T-cell (primary cell): ENCODE data around the gene NTN5. TPM values are rescaled to one million over a fixed set of nuclear protein-coding genes. Genes with fewer than 3 reads are reported as not detected.

Experiments used
- ATAC-seq, 4 experiments: fragments of 200-7000 bp in 3 of 4; fragments of 150-1000 bp in 1 of 4; cut with Tn5 transposase; replicated peaks in 1 of 4; 1 replicate in 3 of 4; 2 replicates in 1 of 4; pipeline ENCODE4 v1.10.0; 2021; ENCODE audit warnings: moderate library complexity in 3 of 4, mild to moderate bottlenecking in 2 of 4, moderate number of reproducible peaks in 1 of 4
- CTCF ChIA-PET, 2 donors: fragments of 300-600 bp; sonication (Branson Sonifier 250); formaldehyde crosslinking; loops; one replicate each; lab custom pipeline; 2022; ENCODE audit warnings: antibody characterized with exemption in 2 of 2; lab: Charles Lee
- POLR2A ChIA-PET, 2 donors: fragments of 300-600 bp; sonication (Branson Sonifier 250); formaldehyde crosslinking; loops; one replicate each; lab custom pipeline; 2022; ENCODE audit warnings: antibody characterized with exemption in 2 of 2; lab: Charles Lee
- DNase-seq, 35 experiments: peaks; one replicate each; pipeline versions ENCODE4 v3.0.0 to v3.0.0-alpha.2; 2013 to 2023
- H3K27ac ChIP-seq: one replicate; pipeline ENCODE4 v1.5.1; 2013; ENCODE audit warnings: low read length
- H3K27me3 ChIP-seq, 2 experiments: replicated peaks in 1 of 2; 1 replicate in 1 of 2; 2 replicates in 1 of 2; pipeline versions ENCODE4 v1.6.1 to v1.7.0; 2013; ENCODE audit warnings: low read length in 1 of 2, mixed read lengths in 1 of 2; ENCODE audit not compliant: control insufficient read depth in 2 of 2, insufficient read depth in 2 of 2; ENCODE audit errors: extremely low read depth in 1 of 2
- H3K36me3 ChIP-seq, 2 donors: 1 replicate in 1 of 2; 2 replicates in 1 of 2; pipeline versions ENCODE4 v1.6.1 to v1.7.0; 2013; ENCODE audit warnings: low read length in 1 of 2; ENCODE audit not compliant: control insufficient read depth in 2 of 2, insufficient read depth in 1 of 2; ENCODE audit errors: extremely low read depth in 1 of 2
- H3K4me1 ChIP-seq, 2 experiments: 1 replicate in 1 of 2; 2 replicates in 1 of 2; pipeline versions ENCODE4 v1.6.1 to v1.7.0; 2013; ENCODE audit warnings: low read length in 2 of 2, mixed read lengths in 1 of 2; ENCODE audit not compliant: insufficient read depth in 2 of 2, control insufficient read depth in 1 of 2; ENCODE audit errors: extremely low read depth in 1 of 2
- H3K4me3 ChIP-seq, 2 donors: 1 replicate in 1 of 2; 2 replicates in 1 of 2; pipeline versions ENCODE4 v1.5.1 to v1.7.0; 2013; ENCODE audit warnings: mild to moderate bottlenecking in 2 of 2, low read length in 1 of 2, moderate library complexity in 1 of 2; ENCODE audit not compliant: control insufficient read depth in 1 of 2; ENCODE audit errors: extremely low read depth in 1 of 2
- H3K9me3 ChIP-seq: 2 replicates; pipeline ENCODE4 v1.7.0; 2013
- H3K27ac Mint-ChIP-seq, 2 donors: one replicate each; pipeline ENCODE4 v1.8.0; 2020 to 2021; ENCODE audit warnings: mild to moderate bottlenecking in 2 of 2, mixed read lengths in 2 of 2
- H3K27me3 Mint-ChIP-seq, 2 donors: one replicate each; pipeline ENCODE4 v1.8.0; 2021 to 2022; ENCODE audit warnings: mixed read lengths in 2 of 2
- H3K36me3 Mint-ChIP-seq: one replicate; pipeline ENCODE4 v1.8.0; 2021; ENCODE audit warnings: mixed read lengths
- H3K4me1 Mint-ChIP-seq, 3 donors: one replicate each; pipeline ENCODE4 v1.8.0; 2020 to 2022; ENCODE audit warnings: mixed read lengths in 3 of 3, mild to moderate bottlenecking in 1 of 3
- H3K4me3 Mint-ChIP-seq, 3 donors: one replicate each; pipeline ENCODE4 v1.8.0; 2020 to 2022; ENCODE audit warnings: mild to moderate bottlenecking in 3 of 3, mixed read lengths in 3 of 3, moderate library complexity in 3 of 3
- H3K9me3 Mint-ChIP-seq, 3 donors: one replicate each; pipeline ENCODE4 v1.8.0; 2020 to 2022; ENCODE audit warnings: mixed read lengths in 3 of 3
- WGBS: methylation state at CpG from one replicate; pipeline ENCODE4 v1.1.5; 2013; ENCODE audit warnings: missing lambda C conversion rate; ENCODE audit not compliant: insufficient coverage; 5-methylcytosine and 5-hydroxymethylcytosine counted together
- total RNA-seq, 35 experiments: library from RNA in 6 of 35; stranded (reverse) in 6 of 35; fragments of 120-200 nt in 1 of 35; gene quantifications; one replicate each; pipeline versions ENCODE4 v1.2.1 to v1.2.4 and lab custom pipeline; 2013 to 2026

NTN5 gene
- total RNA-seq, 5 donors from 2014 or later (not counting 1 experiment from before 2014, with no cell fraction given) = 2.2 to 4.2 (median 3.5) TPM

- peaks cover 39 to 52% (median 46%) of the 10 kb centered on the region in 3 donors for H3K4me1 Mint-ChIP-seq
- 1% methylated on average over 6 of the region's 6 CpGs for WGBS
Observed at GRCh38 chr19:48645620-48646000, 27.2 kb downstream of the NTN5 start.

GRCh38 chr19:48644839-48645619 is 27.8 kb downstream of the NTN5 start:
- peaks cover 40 to 52% (median 47%) of the 10 kb centered on the region in 3 donors for H3K4me1 Mint-ChIP-seq
- H3K4me3 ChIP-seq = peak overlapping the region; percentile 59 to 71

More at GRCh38 chr19:48645620-48646000, 27.2 kb downstream of the NTN5 start:
- Mint-ChIP-seq H3K27ac (peak overlapping the region; percentile 91 to 92), H3K27me3 (no peaks in the 10 kb centered on the region), H3K9me3 (no peaks in the 10 kb centered on the region), H3K4me3 (peak overlapping the region; percentile 80 to 99 (median 90)), H3K36me3 (no peaks in the 10 kb centered on the region)
- Histone ChIP-seq H3K36me3 (no peaks in the 10 kb centered on the region), H3K27me3 (no peaks in the 10 kb centered on the region), H3K4me1 (peaks cover 5 to 58% of the 10 kb centered on the region in 2 experiments), H3K4me3 (peak overlapping the region; percentile 59 to 71), H3K9me3 (no peaks in the 10 kb centered on the region), H3K27ac (peak overlapping the region; percentile 77)
- ChIA-PET CTCF (interaction anchor here in 1 of 2 donors (0.6 to 1.9 kb wide), 4 partner anchors 29 to 312 kb away, joined by 3 to 8 read pairs (median 5); no protein-coding TSS in a partner anchor), POLR2A (interaction anchor here in 1 of 2 donors (0.5 kb wide), 1 partner anchor 198 kb away, joined by 5 read pairs; no protein-coding TSS in a partner anchor)
- DNase-seq (peak in 2 of 35 experiments; percentile 24 to 31), ATAC-seq (no peak)

DNA sequence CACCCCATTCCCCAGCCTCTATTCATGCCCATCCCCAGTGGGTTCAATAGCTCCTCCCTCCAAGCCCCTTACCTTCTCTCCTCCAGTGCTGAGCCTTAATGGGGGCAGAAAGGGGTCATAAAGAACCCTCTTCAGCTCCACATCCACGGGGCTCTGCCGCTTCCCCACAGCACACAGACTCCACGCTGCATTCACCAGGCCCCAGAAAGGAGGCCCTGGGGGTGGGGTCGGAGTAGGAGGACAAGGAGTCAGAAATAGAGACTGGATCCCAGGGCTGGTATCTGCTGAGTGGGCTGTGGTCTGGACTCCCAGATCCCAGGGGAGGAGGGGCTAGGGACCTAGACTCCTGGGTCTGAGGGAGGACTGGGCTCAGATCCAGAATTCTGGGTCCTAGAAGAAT is 28.5 kb downstream of the NTN5 start:
- no peaks in the 10 kb centered on the region for H3K36me3 ChIP-seq
- peak overlapping the region; percentile 77 for H3K27ac ChIP-seq
- Mint-ChIP-seq H3K4me1 (peaks cover 39 to 48% (median 47%) of the 10 kb centered on the region in 3 donors), H3K9me3 (no peaks in the 10 kb centered on the region), H3K36me3 (no peaks in the 10 kb centered on the region), H3K4me3 (peak overlapping the region in 2 of 3 donors; percentile 80 to 99), H3K27me3 (no peaks in the 10 kb centered on the region), H3K27ac (peak overlapping the region in 1 of 2 donors; percentile 92)
- no peak for ATAC-seq
- no peaks in the 10 kb centered on the region for H3K27me3 ChIP-seq
- H3K4me3 ChIP-seq = no peak overlapping the region
- no peaks in the 10 kb centered on the region for H3K9me3 ChIP-seq
- POLR2A ChIA-PET = interaction anchor here in 1 of 2 donors (0.5 kb wide), 1 partner anchor 349 kb away, joined by 3 read pairs; the partner anchor contains the start of gene RUVBL2
- H3K4me1 ChIP-seq = peaks cover 3 to 57% of the 10 kb centered on the region in 2 experiments
- WGBS = no CpG with 5 or more reads among the region's 4 CpGs
- CTCF ChIA-PET = interaction anchor here in 1 of 2 donors (0.7 kb wide), 1 partner anchor 814 kb away, joined by 3 read pairs; no protein-coding TSS in a partner anchor
- no peak for DNase-seq

More at GRCh38 chr19:48644839-48645619, 27.8 kb downstream of the NTN5 start:
- ATAC-seq (peak; percentile 61 to 65 (median 64)), DNase-seq (peak; percentile 54 to 87 (median 70))
- no peaks in the 10 kb centered on the region for H3K9me3 ChIP-seq
- H3K36me3 Mint-ChIP-seq = no peaks in the 10 kb centered on the region
- H3K4me1 ChIP-seq = peaks cover 5 to 55% of the 10 kb centered on the region in 2 experiments
- ChIA-PET CTCF (interaction anchor here in 1 of 2 donors (0.7 to 1.9 kb wide), 4 partner anchors 30 to 813 kb away, joined by 3 to 8 read pairs (median 5); no protein-coding TSS in a partner anchor), POLR2A (interaction anchor here in 1 of 2 donors (0.5 kb wide), 2 partner anchors 198 to 349 kb away, joined by 3 to 5 read pairs; partner anchors contain the start of gene RUVBL2)
- peak overlapping the region; percentile 91 to 92 for H3K27ac Mint-ChIP-seq
- no peaks in the 10 kb centered on the region for H3K36me3 ChIP-seq
- WGBS = 4% methylated on average over 15 of the region's 25 CpGs
- H3K27me3 ChIP-seq = no peaks in the 10 kb centered on the region
- H3K4me3 Mint-ChIP-seq = peak overlapping the region; percentile 80 to 99 (median 90)
- peak overlapping the region; percentile 77 for H3K27ac ChIP-seq
- no peaks in the 10 kb centered on the region for H3K9me3 Mint-ChIP-seq
- H3K27me3 Mint-ChIP-seq = no peaks in the 10 kb centered on the region

DNA sequence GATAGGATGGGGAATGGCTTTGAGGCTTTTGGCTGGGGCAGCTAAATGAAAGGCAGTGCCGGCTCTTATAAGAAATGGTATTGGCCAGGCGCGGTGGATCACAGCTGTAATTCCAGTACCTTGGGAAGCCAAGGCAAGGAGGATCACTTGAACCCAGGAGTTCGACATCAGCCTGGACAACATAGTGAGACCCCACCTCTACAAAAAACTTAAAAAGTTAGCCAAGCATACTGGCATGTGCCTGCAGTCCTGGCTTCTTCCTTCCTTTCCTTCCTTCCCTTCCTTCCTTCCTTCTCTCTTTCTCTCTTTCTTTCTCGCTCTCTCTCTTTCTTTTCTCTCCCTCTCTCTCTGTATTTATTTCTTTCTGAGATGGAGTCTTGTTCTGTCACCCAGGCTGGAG is 30.0 kb downstream of the NTN5 start:
- Histone ChIP-seq H3K27ac (no peak overlapping the region), H3K9me3 (no peaks in the 10 kb centered on the region), H3K4me3 (no peak overlapping the region), H3K27me3 (peaks cover 0 to 4% of the 10 kb centered on the region in 2 experiments), H3K36me3 (no peaks in the 10 kb centered on the region), H3K4me1 (peaks cover 5 to 58% of the 10 kb centered on the region in 2 experiments)
- Mint-ChIP-seq H3K27ac (peak overlapping the region in 1 of 2 donors; percentile 1), H3K27me3 (no peaks in the 10 kb centered on the region), H3K4me3 (no peak overlapping the region), H3K4me1 (peaks cover 42 to 51% (median 49%) of the 10 kb centered on the region in 3 donors), H3K36me3 (no peaks in the 10 kb centered on the region), H3K9me3 (no peaks in the 10 kb centered on the region)
- no peak for DNase-seq
- ChIA-PET CTCF (no interaction called here), POLR2A (interaction anchor here in 1 of 2 donors (0.6 kb wide), 1 partner anchor 232 kb away, joined by 5 read pairs; no protein-coding TSS in a partner anchor)
- no peak for ATAC-seq
- WGBS = 93% methylated on average over 3 of the region's 5 CpGs

GRCh38 chr19:48641850-48642249 is 31.0 kb downstream of the NTN5 start:
- Histone ChIP-seq H3K36me3 (no peaks in the 10 kb centered on the region), H3K9me3 (no peaks in the 10 kb centered on the region), H3K27me3 (peaks cover 0 to 4% of the 10 kb centered on the region in 2 experiments), H3K4me3 (no peak overlapping the region), H3K4me1 (peaks cover 3 to 49% of the 10 kb centered on the region in 2 experiments), H3K27ac (no peak overlapping the region)
- Mint-ChIP-seq H3K27me3 (no peaks in the 10 kb centered on the region), H3K9me3 (no peaks in the 10 kb centered on the region), H3K4me3 (no peak overlapping the region), H3K36me3 (no peaks in the 10 kb centered on the region), H3K4me1 (peaks cover 37 to 45% (median 43%) of the 10 kb centered on the region in 3 donors), H3K27ac (no peak overlapping the region)
- POLR2A ChIA-PET = no interaction called here
- ATAC-seq (no peak), DNase-seq (no peak)
- 100% methylated on average over 1 of the region's 2 CpGs for WGBS
- CTCF ChIA-PET = interaction anchor here in 1 of 2 donors (0.5 to 0.7 kb wide), 4 partner anchors 9 to 428 kb away, joined by 3 to 6 read pairs (median 4); no protein-coding TSS in a partner anchor
